ENCODE data around the gene HAO2. TPM values are rescaled to one million over a fixed set of nuclear protein-coding genes. Genes with fewer than 3 reads are reported as not detected.

Gene HAO2
- total RNA-seq, 4 donors from 2014 or later: 2.2 to 6.8 (median 5.0) TPM

DNA sequence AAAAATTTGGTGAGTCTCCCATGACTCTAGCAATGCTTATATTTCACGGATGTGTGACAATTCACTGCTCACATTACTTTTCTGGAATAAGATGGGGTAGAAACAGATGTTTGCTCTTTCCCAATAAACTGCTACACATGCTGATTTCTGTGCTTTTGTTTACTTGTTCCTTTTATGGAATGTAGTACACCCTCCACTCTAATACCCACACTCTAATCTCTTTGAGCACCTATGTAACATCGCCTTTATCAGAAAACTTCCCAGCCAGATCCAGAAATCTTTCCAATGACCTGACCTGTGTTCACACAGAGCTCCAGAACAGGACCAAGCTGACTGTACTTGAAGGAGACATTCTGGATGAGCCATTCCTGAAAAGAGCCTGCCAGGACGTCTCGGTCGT lies 50.5 kb downstream of the HAO2 start:
- Histone ChIP-seq H3K4me1 (no peaks in the 10 kb centered on the region), H3K9me3 (no peaks in the 10 kb centered on the region), H3K27me3 (no peaks in the 10 kb centered on the region), H3K4me3 (no peak overlapping the region), H3K27ac (no peak overlapping the region), H3K36me3 (no peaks in the 10 kb centered on the region)
- 80% methylated on average over 5 of the region's 5 CpGs for WGBS
- no peak for DNase-seq (ENCODE audit: low spot score in 2 of 2)
- TF ChIP-seq POLR2A (IDR thresholded peaks at IDR 0.05): no peak

- DNase-seq (ENCODE audit: low spot score in 2 of 2): no peak
- Histone ChIP-seq H3K9me3 (no peaks in the 10 kb centered on the region), H3K4me3 (no peak overlapping the region), H3K36me3 (no peaks in the 10 kb centered on the region), H3K27ac (no peak overlapping the region), H3K27me3 (no peaks in the 10 kb centered on the region), H3K4me1 (no peaks in the 10 kb centered on the region)
- TF ChIP-seq POLR2A (IDR thresholded peaks at IDR 0.05) (no peak), POLR2AphosphoS5 (IDR thresholded peaks at IDR 0.05) (no peak), EP300 (IDR thresholded peaks at IDR 0.05) (no peak)
- TF ChIP-seq, protein P1, sequence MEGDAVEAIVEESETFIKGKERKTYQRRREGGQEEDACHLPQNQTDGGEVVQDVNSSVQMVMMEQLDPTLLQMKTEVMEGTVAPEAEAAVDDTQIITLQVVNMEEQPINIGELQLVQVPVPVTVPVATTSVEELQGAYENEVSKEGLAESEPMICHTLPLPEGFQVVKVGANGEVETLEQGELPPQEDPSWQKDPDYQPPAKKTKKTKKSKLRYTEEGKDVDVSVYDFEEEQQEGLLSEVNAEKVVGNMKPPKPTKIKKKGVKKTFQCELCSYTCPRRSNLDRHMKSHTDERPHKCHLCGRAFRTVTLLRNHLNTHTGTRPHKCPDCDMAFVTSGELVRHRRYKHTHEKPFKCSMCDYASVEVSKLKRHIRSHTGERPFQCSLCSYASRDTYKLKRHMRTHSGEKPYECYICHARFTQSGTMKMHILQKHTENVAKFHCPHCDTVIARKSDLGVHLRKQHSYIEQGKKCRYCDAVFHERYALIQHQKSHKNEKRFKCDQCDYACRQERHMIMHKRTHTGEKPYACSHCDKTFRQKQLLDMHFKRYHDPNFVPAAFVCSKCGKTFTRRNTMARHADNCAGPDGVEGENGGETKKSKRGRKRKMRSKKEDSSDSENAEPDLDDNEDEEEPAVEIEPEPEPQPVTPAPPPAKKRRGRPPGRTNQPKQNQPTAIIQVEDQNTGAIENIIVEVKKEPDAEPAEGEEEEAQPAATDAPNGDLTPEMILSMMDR (IDR thresholded peaks at IDR 0.05): no peak
Observed at GRCh38 chr1:119420638-119421037, 52.1 kb downstream of the HAO2 start.

GRCh38 chr1:119422631-119423030 lies 54.0 kb downstream of the HAO2 start:
- no peak for TF ChIP-seq POLR2AphosphoS5 (IDR thresholded peaks at IDR 0.05)
- TF ChIP-seq, protein P1 (IDR thresholded peaks at IDR 0.05): no peak
- no peak for TF ChIP-seq EP300 (IDR thresholded peaks at IDR 0.05)
- no peak for TF ChIP-seq POLR2A (IDR thresholded peaks at IDR 0.05)
- DNase-seq (ENCODE audit: low spot score in 2 of 2): no peak
- no peak overlapping the region for H3K27ac ChIP-seq
- H3K4me3 ChIP-seq: no peak overlapping the region
- H3K9me3 ChIP-seq: no peaks in the 10 kb centered on the region
- no peaks in the 10 kb centered on the region for H3K36me3 ChIP-seq
- no peaks in the 10 kb centered on the region for H3K4me1 ChIP-seq
- no peaks in the 10 kb centered on the region for H3K27me3 ChIP-seq

GRCh38 chr1:119428991-119429390 lies 60.4 kb downstream of the HAO2 start:
- Histone ChIP-seq H3K9me3 (no peaks in the 10 kb centered on the region), H3K27me3 (no peaks in the 10 kb centered on the region), H3K4me1 (no peaks in the 10 kb centered on the region), H3K36me3 (no peaks in the 10 kb centered on the region), H3K27ac (no peak overlapping the region), H3K4me3 (no peak overlapping the region)
- 76% methylated on average over 2 of the region's 2 CpGs for WGBS
- TF ChIP-seq, protein P1 (IDR thresholded peaks at IDR 0.05): no peak
- TF ChIP-seq POLR2A (IDR thresholded peaks at IDR 0.05) (no peak), EP300 (IDR thresholded peaks at IDR 0.05) (no peak), POLR2AphosphoS5 (IDR thresholded peaks at IDR 0.05) (no peak)
- no peak for DNase-seq (ENCODE audit: low spot score in 2 of 2)

DNA sequence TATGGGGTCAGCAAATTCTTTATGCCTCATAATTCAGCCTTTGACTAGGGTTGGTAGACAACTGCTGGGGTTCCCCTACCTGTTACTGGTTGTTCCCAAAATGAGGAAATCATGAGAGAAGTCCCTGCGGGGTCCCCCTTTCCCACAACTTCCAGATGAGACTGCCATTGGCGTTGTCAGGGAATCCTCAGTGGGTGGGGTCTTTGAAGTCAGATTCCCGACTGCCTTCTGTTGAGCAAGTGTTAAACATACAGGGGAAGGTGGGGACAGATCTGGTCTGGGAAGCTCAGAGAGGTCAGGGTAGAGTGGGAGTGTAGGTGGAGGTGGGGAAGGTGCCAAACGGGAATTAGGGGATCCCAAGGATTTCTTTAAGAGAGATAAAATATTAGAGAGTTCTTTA lies 61.1 kb downstream of the HAO2 start:
- DNase-seq (ENCODE audit: low spot score in 2 of 2): no peak
- Histone ChIP-seq H3K4me3 (no peak overlapping the region), H3K9me3 (no peaks in the 10 kb centered on the region), H3K27ac (no peak overlapping the region), H3K36me3 (no peaks in the 10 kb centered on the region), H3K27me3 (no peaks in the 10 kb centered on the region), H3K4me1 (no peaks in the 10 kb centered on the region)
- WGBS: 73% methylated on average over 4 of the region's 4 CpGs
- TF ChIP-seq EP300 (IDR thresholded peaks at IDR 0.05) (no peak), POLR2AphosphoS5 (IDR thresholded peaks at IDR 0.05) (no peak), POLR2A (IDR thresholded peaks at IDR 0.05) (no peak)
- TF ChIP-seq, protein P1 (IDR thresholded peaks at IDR 0.05): no peak

DNA sequence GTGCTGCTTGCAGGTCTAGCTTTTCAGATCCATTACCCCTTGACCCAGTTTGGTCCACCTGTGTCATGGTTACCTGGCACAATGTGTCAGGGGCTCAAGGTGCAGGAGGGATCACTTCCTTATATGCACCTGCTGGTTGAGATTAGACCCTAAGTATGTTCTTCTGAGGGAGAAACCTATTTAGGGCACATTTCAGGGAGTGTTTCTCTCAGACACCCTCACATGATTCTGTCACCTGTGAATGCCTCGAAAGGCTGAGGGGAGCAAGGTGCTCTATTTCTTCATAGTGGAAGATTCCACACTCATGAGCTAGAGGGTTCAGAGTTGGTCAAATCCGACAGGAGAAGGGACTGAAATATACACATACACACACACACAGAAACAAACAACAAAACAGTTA lies 61.9 kb downstream of the HAO2 start:
- Histone ChIP-seq H3K27ac (no peak overlapping the region), H3K27me3 (no peaks in the 10 kb centered on the region), H3K9me3 (no peaks in the 10 kb centered on the region), H3K4me1 (no peaks in the 10 kb centered on the region), H3K36me3 (no peaks in the 10 kb centered on the region), H3K4me3 (no peak overlapping the region)
- WGBS: 92% methylated on average over 2 of the region's 2 CpGs
- DNase-seq (ENCODE audit: low spot score in 2 of 2): no peak
- TF ChIP-seq, protein P1 (IDR thresholded peaks at IDR 0.05): no peak
- TF ChIP-seq EP300 (IDR thresholded peaks at IDR 0.05): no peak
- TF ChIP-seq POLR2A (IDR thresholded peaks at IDR 0.05): no peak
- no peak for TF ChIP-seq POLR2AphosphoS5 (IDR thresholded peaks at IDR 0.05)
